Large intestine (tissue), 3 donors: Measurements from ENCODE around the gene ROBO2. TPM values are rescaled to one million over a fixed set of nuclear protein-coding genes. Genes with fewer than 3 reads are reported as not detected.
A peak's percentile ranks its signal among the peaks of the same experiment; 100 is the strongest.

Experiments
- DNase-seq, 2 donors: peaks; one replicate each; pipeline versions ENCODE4 v3.0.0 to v3.0.0-alpha.2; 2013
- H3K27ac ChIP-seq: one replicate; pipeline ENCODE4 v1.5.1; 2013; ENCODE audit warnings: low read length
- H3K27me3 ChIP-seq: 2 replicates; pipeline ENCODE4 v1.6.1; 2013; ENCODE audit warnings: low read length; ENCODE audit not compliant: control insufficient read depth, insufficient read depth
- H3K36me3 ChIP-seq: 2 replicates; pipeline ENCODE4 v1.6.1; 2013; ENCODE audit warnings: low read length; ENCODE audit not compliant: control insufficient read depth, insufficient read depth
- H3K4me1 ChIP-seq: one replicate; pipeline ENCODE4 v1.6.1; 2013; ENCODE audit warnings: low read length; ENCODE audit not compliant: control insufficient read depth, insufficient read depth
- H3K4me3 ChIP-seq: one replicate; pipeline ENCODE4 v1.5.1; 2013; ENCODE audit warnings: low read length
- H3K9me3 ChIP-seq: one replicate; pipeline ENCODE4 v1.6.1; 2013; ENCODE audit warnings: mild to moderate bottlenecking, low read depth, low read length, moderate library complexity; ENCODE audit not compliant: control insufficient read depth
- WGBS: methylation state at CpG from one replicate; pipeline ENCODE4 v1.1.5; 2013; ENCODE audit warnings: low lambda C conversion rate; ENCODE audit not compliant: insufficient coverage; 5-methylcytosine and 5-hydroxymethylcytosine counted together
- polyA plus RNA-seq: library from polyadenylated mRNA; unstranded; fragments of 120-200 nt; gene quantifications from one replicate; pipeline ENCODE4 v1.2.1, GENCODE V29; 2013

ROBO2 gene
- polyA plus RNA-seq, 1 donor, result 9.6 TPM

DNA sequence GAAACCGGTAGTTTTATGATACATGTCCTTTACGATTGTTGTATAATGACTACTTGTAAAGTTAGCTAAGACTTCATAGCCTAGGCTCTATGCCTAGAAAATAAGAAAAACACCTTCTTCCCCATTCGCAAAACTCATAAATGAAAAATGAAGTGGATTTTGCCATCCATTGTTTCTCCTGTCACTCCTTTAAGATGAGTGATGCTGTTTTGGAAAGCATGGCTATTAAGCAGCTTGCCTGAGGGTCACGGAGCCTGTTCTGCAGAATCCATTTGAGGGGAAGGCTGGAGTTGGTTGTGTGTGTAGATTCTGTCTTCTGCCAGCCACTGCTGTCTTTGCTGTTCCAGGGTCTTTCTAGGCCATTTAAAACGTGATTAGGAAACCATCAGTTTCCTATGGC, 31.5 kb downstream of the ROBO2 start:
- 92% methylated on average over 2 of the region's 5 CpGs for WGBS
- DNase-seq, result no peak
- no peaks in the 10 kb centered on the region for H3K27me3 ChIP-seq
- H3K36me3 ChIP-seq, result no peaks in the 10 kb centered on the region
- no peaks in the 10 kb centered on the region for H3K9me3 ChIP-seq
- no peak overlapping the region for H3K4me3 ChIP-seq
- H3K27ac ChIP-seq, result no peak overlapping the region
- no peaks in the 10 kb centered on the region for H3K4me1 ChIP-seq

DNA sequence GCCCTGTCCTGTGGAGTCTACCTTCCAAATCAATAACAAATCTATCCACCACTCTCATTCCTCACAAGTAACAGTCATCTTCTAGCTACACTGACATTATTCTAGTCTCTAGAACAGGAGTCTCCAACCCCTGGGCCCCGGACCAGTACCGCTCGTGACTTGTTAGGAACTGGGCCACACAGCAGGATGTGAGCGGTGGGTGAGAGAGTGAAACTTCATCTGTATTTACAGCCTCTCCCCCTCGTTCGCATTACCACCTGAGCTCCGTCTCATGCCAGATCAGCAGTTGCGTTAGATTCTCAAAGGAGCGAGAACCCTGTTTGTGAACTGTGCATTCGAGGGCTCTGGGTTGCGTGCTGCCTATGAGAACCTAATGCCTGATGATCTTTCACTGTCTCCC, 31.9 kb downstream of the ROBO2 start:
- H3K27ac ChIP-seq, result no peak overlapping the region
- H3K4me1 ChIP-seq, result no peaks in the 10 kb centered on the region
- no peaks in the 10 kb centered on the region for H3K27me3 ChIP-seq
- no CpG with 5 or more reads among the region's 11 CpGs for WGBS
- no peak for DNase-seq
- H3K9me3 ChIP-seq, result no peaks in the 10 kb centered on the region
- H3K4me3 ChIP-seq, result no peak overlapping the region
- H3K36me3 ChIP-seq, result no peaks in the 10 kb centered on the region

DNA sequence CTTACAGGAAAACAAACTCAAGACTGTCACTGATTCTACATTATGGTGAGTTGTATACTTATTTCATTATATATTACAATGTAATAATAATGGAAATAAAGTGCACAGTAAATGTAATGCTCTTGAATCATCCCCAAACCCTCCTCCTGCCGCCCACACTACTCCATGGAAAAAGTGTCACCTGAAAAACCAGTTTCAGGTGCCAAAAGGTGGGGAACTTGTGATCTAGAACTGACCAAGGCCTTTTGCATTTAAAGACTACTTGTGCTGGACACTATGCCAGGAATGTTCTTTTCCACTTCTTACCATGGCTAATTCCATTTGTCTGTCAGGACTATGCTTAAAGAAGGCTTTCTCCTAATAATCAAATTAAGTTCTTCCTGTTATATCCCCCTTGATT, 32.3 kb downstream of the ROBO2 start:
- DNase-seq, result no peak
- Histone ChIP-seq H3K27me3 (no peaks in the 10 kb centered on the region), H3K36me3 (no peaks in the 10 kb centered on the region), H3K4me3 (no peak overlapping the region), H3K9me3 (no peaks in the 10 kb centered on the region), H3K27ac (no peak overlapping the region), H3K4me1 (no peaks in the 10 kb centered on the region)
- WGBS, result no CpG with 5 or more reads among the region's 1 CpG

DNA sequence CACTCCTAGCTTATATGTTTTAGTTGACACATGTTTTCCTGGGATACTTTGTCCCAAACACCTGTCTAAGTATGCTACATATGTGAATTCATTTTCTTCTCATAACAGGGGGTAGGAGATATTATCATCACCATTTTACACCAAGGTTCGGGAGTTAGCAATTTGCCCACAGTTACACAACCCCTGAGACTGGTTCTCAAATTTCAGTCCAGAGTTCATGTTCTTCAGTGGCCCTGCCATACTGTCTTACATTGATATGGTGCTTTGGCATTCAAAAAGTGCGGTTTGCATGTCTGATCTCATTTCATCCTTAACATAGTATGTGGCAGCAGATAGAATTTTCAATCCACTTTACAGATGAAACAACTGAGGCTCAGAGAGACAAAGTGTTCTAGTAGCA, 38.4 kb downstream of the ROBO2 start:
- no peak for DNase-seq
- H3K9me3 ChIP-seq, result no peaks in the 10 kb centered on the region
- H3K36me3 ChIP-seq, result no peaks in the 10 kb centered on the region
- no peak overlapping the region for H3K27ac ChIP-seq
- H3K4me1 ChIP-seq, result peaks cover 7% of the 10 kb centered on the region
- H3K27me3 ChIP-seq, result no peaks in the 10 kb centered on the region
- H3K4me3 ChIP-seq, result no peak overlapping the region
- WGBS, result no CpG with 5 or more reads among the region's 2 CpGs

DNA sequence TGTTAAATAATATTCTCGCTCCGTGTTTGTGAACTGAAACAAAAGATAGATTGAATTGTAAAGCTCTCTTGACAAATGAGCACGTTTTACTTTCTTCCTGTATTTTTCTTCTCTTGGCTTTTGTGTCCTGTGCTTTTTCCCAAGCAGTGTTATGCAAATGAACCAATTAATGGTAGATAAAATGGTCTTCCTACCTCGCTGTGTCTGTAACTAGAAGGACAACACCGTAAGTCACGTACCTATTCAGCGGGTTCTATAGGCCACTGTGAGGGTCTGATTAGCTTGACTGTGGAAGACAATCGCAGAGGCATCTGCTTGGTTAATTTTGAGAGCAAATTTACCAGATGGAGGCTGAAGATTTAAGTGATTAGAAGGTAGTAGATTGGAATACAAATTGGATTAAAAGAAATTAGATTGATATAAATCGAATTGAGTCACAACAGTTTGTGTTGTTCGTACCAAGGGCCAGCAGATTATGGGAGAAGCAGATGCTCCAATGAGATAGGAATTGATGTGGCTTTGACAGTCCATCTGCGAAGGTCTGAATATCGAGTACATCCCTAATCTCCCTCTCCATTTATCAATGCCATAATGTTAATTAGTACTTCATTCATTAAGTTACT, 40.2 kb downstream of the ROBO2 start:
- no peaks in the 10 kb centered on the region for H3K36me3 ChIP-seq
- no peaks in the 10 kb centered on the region for H3K27me3 ChIP-seq
- H3K27ac ChIP-seq, result no peak overlapping the region
- no peak for DNase-seq
- no peaks in the 10 kb centered on the region for H3K9me3 ChIP-seq
- 100% methylated on average over 6 of the region's 12 CpGs for WGBS
- H3K4me1 ChIP-seq, result peaks cover 7% of the 10 kb centered on the region
- no peak overlapping the region for H3K4me3 ChIP-seq

DNA sequence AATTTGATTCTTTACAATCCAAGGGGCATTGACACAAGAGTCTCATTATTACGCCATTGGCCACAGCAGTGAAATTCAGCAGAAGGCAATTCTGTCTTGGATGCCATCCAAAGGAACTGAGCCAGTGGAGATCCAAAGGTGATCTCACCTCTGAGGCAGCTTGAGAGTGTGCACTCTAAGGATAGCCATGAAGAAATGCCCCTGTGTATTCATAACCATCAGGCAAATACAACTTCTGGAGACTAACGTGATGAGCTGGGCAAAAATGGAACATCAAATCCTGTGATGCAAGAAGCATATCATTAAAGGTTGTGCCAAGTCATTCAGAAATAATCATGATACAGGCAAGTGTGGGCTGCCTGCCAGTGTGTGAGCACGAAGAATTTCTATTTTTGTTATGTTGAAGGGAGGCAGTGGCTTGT, 41.4 kb downstream of the ROBO2 start:
- no peaks in the 10 kb centered on the region for H3K36me3 ChIP-seq
- H3K27me3 ChIP-seq, result no peaks in the 10 kb centered on the region
- DNase-seq, result peak; percentile 77 to 86
- 20% methylated on average over 1 of the region's 3 CpGs for WGBS
- H3K9me3 ChIP-seq, result no peaks in the 10 kb centered on the region
- peak overlapping the region; percentile 4 for H3K27ac ChIP-seq
- peaks cover 7% of the 10 kb centered on the region for H3K4me1 ChIP-seq
- no peak overlapping the region for H3K4me3 ChIP-seq

DNA sequence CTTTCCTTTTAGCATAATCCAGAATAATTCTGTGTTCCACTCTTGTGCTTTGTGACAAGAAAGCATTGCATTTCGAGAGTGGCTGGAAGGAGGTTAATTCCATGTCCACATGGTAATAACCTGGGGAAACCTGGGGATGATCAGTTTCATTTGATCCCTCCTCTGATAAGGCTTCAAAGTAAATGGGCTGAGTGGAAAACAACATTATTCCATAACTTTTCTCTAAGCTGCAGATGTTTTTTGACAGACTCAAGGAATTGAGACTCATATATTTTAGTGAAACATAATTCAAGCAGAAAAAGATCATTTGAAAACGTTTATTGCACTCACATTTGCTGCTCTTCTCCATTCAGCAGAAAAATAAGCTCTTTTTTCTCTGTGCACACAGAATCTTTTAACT, 44.6 kb downstream of the ROBO2 start:
- Histone ChIP-seq H3K9me3 (no peaks in the 10 kb centered on the region), H3K4me1 (peaks cover 7% of the 10 kb centered on the region), H3K27ac (no peak overlapping the region), H3K36me3 (no peaks in the 10 kb centered on the region), H3K27me3 (no peaks in the 10 kb centered on the region), H3K4me3 (no peak overlapping the region)
- WGBS, result 80% methylated on average over 1 of the region's 2 CpGs
- no peak for DNase-seq

DNA sequence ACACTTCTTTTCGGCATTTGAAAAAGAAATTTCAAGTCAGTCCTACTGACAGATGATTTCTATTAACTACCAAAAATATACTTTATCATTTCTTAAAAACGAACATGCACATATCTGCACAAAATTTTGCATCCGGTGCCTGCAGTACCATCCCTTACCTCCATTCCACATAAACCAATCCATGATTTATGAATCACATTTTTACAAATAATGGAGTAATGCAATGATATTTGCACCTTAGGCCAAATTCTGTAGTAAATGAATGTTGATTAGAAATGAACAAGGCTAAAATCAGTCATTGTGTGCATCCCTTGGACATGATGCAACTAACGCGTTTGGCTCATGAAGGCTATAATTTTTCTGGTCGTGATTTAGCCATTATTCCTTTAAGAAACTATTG, 46.5 kb downstream of the ROBO2 start:
- Histone ChIP-seq H3K27me3 (no peaks in the 10 kb centered on the region), H3K27ac (no peak overlapping the region), H3K9me3 (no peaks in the 10 kb centered on the region), H3K36me3 (no peaks in the 10 kb centered on the region), H3K4me3 (no peak overlapping the region), H3K4me1 (peaks cover 5% of the 10 kb centered on the region)
- no peak for DNase-seq
- WGBS, result 100% methylated on average over 1 of the region's 6 CpGs

DNA sequence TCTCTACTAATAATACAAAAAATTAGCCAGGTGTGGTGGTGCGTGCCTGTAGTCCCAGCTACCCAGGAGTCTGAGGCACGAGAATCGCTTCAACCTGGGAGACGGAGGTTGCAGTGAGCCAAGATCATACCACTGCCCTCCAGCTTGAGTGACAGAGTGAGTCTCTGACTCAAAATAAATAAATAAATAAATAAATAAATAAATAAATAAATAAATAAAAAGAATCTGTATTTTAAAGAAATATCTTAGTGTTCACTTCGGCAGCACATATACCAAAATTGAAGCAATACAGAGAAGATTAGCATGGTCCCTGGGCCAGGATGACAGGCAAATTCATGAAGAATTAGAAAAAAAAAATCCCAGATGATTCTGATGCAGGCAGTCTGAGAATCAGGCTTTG, 51.9 kb downstream of the ROBO2 start:
- Histone ChIP-seq H3K27me3 (no peaks in the 10 kb centered on the region), H3K9me3 (no peaks in the 10 kb centered on the region), H3K36me3 (no peaks in the 10 kb centered on the region), H3K4me1 (no peaks in the 10 kb centered on the region), H3K27ac (no peak overlapping the region), H3K4me3 (no peak overlapping the region)
- WGBS, result 100% methylated on average over 1 of the region's 5 CpGs
- no peak for DNase-seq

DNA sequence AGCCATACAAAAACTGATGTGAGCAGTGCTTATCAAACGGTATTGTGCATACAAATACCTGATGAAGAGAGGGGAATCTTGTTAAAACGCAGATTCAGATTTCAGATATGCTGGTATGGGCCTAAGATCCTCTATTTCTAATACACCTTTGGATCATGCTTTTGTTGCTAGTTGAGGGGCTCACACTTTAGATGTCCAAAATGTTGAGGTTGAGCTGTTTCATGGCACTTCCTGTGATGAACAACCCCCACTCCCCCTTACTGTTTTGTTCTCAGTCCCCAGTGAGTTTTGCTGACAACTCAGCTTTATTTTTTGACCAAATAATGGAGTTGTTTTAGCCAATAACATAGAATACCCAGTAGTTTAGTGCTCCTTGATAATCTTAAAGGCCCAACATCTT, 53.2 kb downstream of the ROBO2 start:
- no peaks in the 10 kb centered on the region for H3K27me3 ChIP-seq
- WGBS, result no CpG with 5 or more reads among the region's 2 CpGs
- H3K4me1 ChIP-seq, result no peaks in the 10 kb centered on the region
- H3K9me3 ChIP-seq, result peaks cover 3% of the 10 kb centered on the region
- no peak for DNase-seq
- H3K36me3 ChIP-seq, result peaks cover 2% of the 10 kb centered on the region
- no peak overlapping the region for H3K4me3 ChIP-seq
- no peak overlapping the region for H3K27ac ChIP-seq

DNA sequence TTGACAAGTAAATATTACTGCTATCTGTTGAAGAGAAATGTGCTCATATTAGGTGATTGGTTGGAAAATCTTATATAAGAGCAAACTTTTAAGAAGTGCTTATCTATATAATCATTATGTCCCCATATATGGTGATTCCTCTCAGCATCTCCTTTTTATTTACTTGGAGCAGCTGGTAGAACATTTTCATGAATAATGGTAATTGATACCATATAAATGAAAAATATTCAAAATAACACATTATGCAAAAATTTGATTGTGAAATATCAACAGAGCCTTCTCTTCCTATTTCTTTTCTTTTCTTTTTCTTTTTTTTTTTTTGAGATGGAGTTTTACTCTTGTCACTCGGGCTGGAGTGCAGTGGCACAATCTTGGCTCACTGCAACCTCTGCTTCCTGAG, 56.2 kb downstream of the ROBO2 start:
- no CpG with 5 or more reads among the region's 1 CpG for WGBS

More for the DNA sequence above, 56.2 kb downstream of the ROBO2 start:
- H3K27me3 ChIP-seq, result no peaks in the 10 kb centered on the region
- H3K4me1 ChIP-seq, result no peaks in the 10 kb centered on the region
- no peak overlapping the region for H3K4me3 ChIP-seq
- H3K27ac ChIP-seq, result no peak overlapping the region
- DNase-seq, result no peak
- peaks cover 4% of the 10 kb centered on the region for H3K36me3 ChIP-seq
- H3K9me3 ChIP-seq, result peaks cover 3% of the 10 kb centered on the region
